ENCODE data around the gene PLAU.
"Not testable (repeated sequence)": the region's sequence is repeated elsewhere in the genome, so short reads cannot be mapped to it uniquely, and the experiment has no call there.

Gene PLAU

GRCh38 chr10:73924935-73925334 is 14.0 kb downstream of the PLAU start:
- Histone ChIP-seq H3K36me3 (ENCODE audit: control insufficient read depth in 2 of 2, insufficient read depth in 2 of 2, low read length in 2 of 2) (no peaks in the 10 kb centered on the region), H3K4me3 (ENCODE audit: low read length in 2 of 2) (no peak overlapping the region), H3K4me1 (ENCODE audit: control insufficient read depth, insufficient read depth, low read length) (no peaks in the 10 kb centered on the region), H3K27ac (ENCODE audit: low read length) (no peak overlapping the region), H3K9me3 (ENCODE audit: control insufficient read depth in 2 of 2, low read length in 2 of 2) (no peaks in the 10 kb centered on the region), H3K9ac (ENCODE audit: low read length in 2 of 2) (no peak overlapping the region), H3K27me3 (ENCODE audit: control insufficient read depth in 1 of 2, insufficient read depth in 2 of 2, low read length in 2 of 2) (no peaks in the 10 kb centered on the region)

GRCh38 chr10:73925539-73925938 is 14.6 kb downstream of the PLAU start:
- Histone ChIP-seq H3K27ac (ENCODE audit: low read length) (no peak overlapping the region), H3K4me1 (ENCODE audit: control insufficient read depth, insufficient read depth, low read length) (no peaks in the 10 kb centered on the region)

GRCh38 chr10:73926152-73926764 is 15.3 kb downstream of the PLAU start:
- H3K9me3 ChIP-seq (ENCODE audit: control insufficient read depth in 2 of 2, low read length in 2 of 2) = no peaks in the 10 kb centered on the region
- no peak overlapping the region for H3K4me3 ChIP-seq (ENCODE audit: low read length in 2 of 2)
- no peaks in the 10 kb centered on the region for H3K4me1 ChIP-seq (ENCODE audit: control insufficient read depth, insufficient read depth, low read length)
- no peak overlapping the region for H3K9ac ChIP-seq (ENCODE audit: low read length in 2 of 2)
- no peaks in the 10 kb centered on the region for H3K27me3 ChIP-seq (ENCODE audit: control insufficient read depth in 1 of 2, insufficient read depth in 2 of 2, low read length in 2 of 2)
- no peak overlapping the region for H3K27ac ChIP-seq (ENCODE audit: low read length)
- H3K36me3 ChIP-seq (ENCODE audit: control insufficient read depth in 2 of 2, insufficient read depth in 2 of 2, low read length in 2 of 2) = no peaks in the 10 kb centered on the region

More at GRCh38 chr10:73925539-73925938, 14.6 kb downstream of the PLAU start:
- Histone ChIP-seq H3K36me3 (ENCODE audit: control insufficient read depth in 2 of 2, insufficient read depth in 2 of 2, low read length in 2 of 2) (no peaks in the 10 kb centered on the region), H3K27me3 (ENCODE audit: control insufficient read depth in 1 of 2, insufficient read depth in 2 of 2, low read length in 2 of 2) (no peaks in the 10 kb centered on the region), H3K9me3 (ENCODE audit: control insufficient read depth in 2 of 2, low read length in 2 of 2) (no peaks in the 10 kb centered on the region), H3K9ac (ENCODE audit: low read length in 2 of 2) (no peak overlapping the region), H3K4me3 (ENCODE audit: low read length in 2 of 2) (no peak overlapping the region)

- not testable (repeated sequence) for H3K4me1 ChIP-seq (ENCODE audit: control insufficient read depth, insufficient read depth, low read length); H3K27me3 ChIP-seq (ENCODE audit: control insufficient read depth in 1 of 2, insufficient read depth in 2 of 2, low read length in 2 of 2); H3K4me3 ChIP-seq (ENCODE audit: low read length in 2 of 2)
Observed at GRCh38 chr10:73930630-73931327, 19.8 kb downstream of the PLAU start.

GRCh38 chr10:73931767-73932619 is 21.1 kb downstream of the PLAU start:
- Histone ChIP-seq H3K27me3 (ENCODE audit: control insufficient read depth in 1 of 2, insufficient read depth in 2 of 2, low read length in 2 of 2) (no peaks in the 10 kb centered on the region), H3K4me3 (ENCODE audit: low read length in 2 of 2) (no peak overlapping the region), H3K36me3 (ENCODE audit: control insufficient read depth in 2 of 2, insufficient read depth in 2 of 2, low read length in 2 of 2) (no peaks in the 10 kb centered on the region), H3K9ac (ENCODE audit: low read length in 2 of 2) (no peak overlapping the region), H3K9me3 (ENCODE audit: control insufficient read depth in 2 of 2, low read length in 2 of 2) (no peaks in the 10 kb centered on the region), H3K27ac (ENCODE audit: low read length) (no peak overlapping the region), H3K4me1 (ENCODE audit: control insufficient read depth, insufficient read depth, low read length) (peaks cover 3% of the 10 kb centered on the region)

More at GRCh38 chr10:73930630-73931327, 19.8 kb downstream of the PLAU start:
- H3K9ac ChIP-seq (ENCODE audit: low read length in 2 of 2); H3K9me3 ChIP-seq (ENCODE audit: control insufficient read depth in 2 of 2, low read length in 2 of 2); H3K36me3 ChIP-seq (ENCODE audit: control insufficient read depth in 2 of 2, insufficient read depth in 2 of 2, low read length in 2 of 2); H3K27ac ChIP-seq (ENCODE audit: low read length): not testable (repeated sequence)

GRCh38 chr10:73932620-73933112 is 21.7 kb downstream of the PLAU start:
- H3K36me3 ChIP-seq (ENCODE audit: control insufficient read depth in 2 of 2, insufficient read depth in 2 of 2, low read length in 2 of 2) = no peaks in the 10 kb centered on the region
- no peaks in the 10 kb centered on the region for H3K27me3 ChIP-seq (ENCODE audit: control insufficient read depth in 1 of 2, insufficient read depth in 2 of 2, low read length in 2 of 2)
- H3K4me3 ChIP-seq (ENCODE audit: low read length in 2 of 2) = no peak overlapping the region
- peaks cover 3% of the 10 kb centered on the region for H3K4me1 ChIP-seq (ENCODE audit: control insufficient read depth, insufficient read depth, low read length)
- H3K27ac ChIP-seq (ENCODE audit: low read length) = no peak overlapping the region
- no peaks in the 10 kb centered on the region for H3K9me3 ChIP-seq (ENCODE audit: control insufficient read depth in 2 of 2, low read length in 2 of 2)
- no peak overlapping the region for H3K9ac ChIP-seq (ENCODE audit: low read length in 2 of 2)

GRCh38 chr10:73934074-73934473 is 23.1 kb downstream of the PLAU start:
- Histone ChIP-seq H3K9me3 (ENCODE audit: control insufficient read depth in 2 of 2, low read length in 2 of 2) (no peaks in the 10 kb centered on the region), H3K4me1 (ENCODE audit: control insufficient read depth, insufficient read depth, low read length) (peaks cover 5% of the 10 kb centered on the region), H3K36me3 (ENCODE audit: control insufficient read depth in 2 of 2, insufficient read depth in 2 of 2, low read length in 2 of 2) (no peaks in the 10 kb centered on the region), H3K9ac (ENCODE audit: low read length in 2 of 2) (no peak overlapping the region), H3K27ac (ENCODE audit: low read length) (no peak overlapping the region), H3K4me3 (ENCODE audit: low read length in 2 of 2) (no peak overlapping the region), H3K27me3 (ENCODE audit: control insufficient read depth in 1 of 2, insufficient read depth in 2 of 2, low read length in 2 of 2) (no peaks in the 10 kb centered on the region)

- Histone ChIP-seq H3K27ac (ENCODE audit: low read length) (no peak overlapping the region), H3K27me3 (ENCODE audit: control insufficient read depth in 1 of 2, insufficient read depth in 2 of 2, low read length in 2 of 2) (no peaks in the 10 kb centered on the region), H3K4me3 (ENCODE audit: low read length in 2 of 2) (no peak overlapping the region), H3K36me3 (ENCODE audit: control insufficient read depth in 2 of 2, insufficient read depth in 2 of 2, low read length in 2 of 2) (no peaks in the 10 kb centered on the region), H3K4me1 (ENCODE audit: control insufficient read depth, insufficient read depth, low read length) (peaks cover 10% of the 10 kb centered on the region), H3K9ac (ENCODE audit: low read length in 2 of 2) (no peak overlapping the region), H3K9me3 (ENCODE audit: control insufficient read depth in 2 of 2, low read length in 2 of 2) (no peaks in the 10 kb centered on the region)
Observed at GRCh38 chr10:73935895-73936294, 25.0 kb downstream of the PLAU start.

- no peaks in the 10 kb centered on the region for H3K9me3 ChIP-seq (ENCODE audit: control insufficient read depth in 2 of 2, low read length in 2 of 2)
- H3K27me3 ChIP-seq (ENCODE audit: control insufficient read depth in 1 of 2, insufficient read depth in 2 of 2, low read length in 2 of 2) = no peaks in the 10 kb centered on the region
- H3K4me3 ChIP-seq (ENCODE audit: low read length in 2 of 2) = no peak overlapping the region
- H3K36me3 ChIP-seq (ENCODE audit: control insufficient read depth in 2 of 2, insufficient read depth in 2 of 2, low read length in 2 of 2) = no peaks in the 10 kb centered on the region
- peak overlapping the region; percentile 53 for H3K27ac ChIP-seq (ENCODE audit: low read length)
- no peak overlapping the region for H3K9ac ChIP-seq (ENCODE audit: low read length in 2 of 2)
- H3K4me1 ChIP-seq (ENCODE audit: control insufficient read depth, insufficient read depth, low read length) = peaks cover 13% of the 10 kb centered on the region
Observed at GRCh38 chr10:73937333-73938043, 26.6 kb downstream of the PLAU start.

GRCh38 chr10:73940634-73941221 is 29.8 kb downstream of the PLAU start:
- no peaks in the 10 kb centered on the region for H3K36me3 ChIP-seq (ENCODE audit: control insufficient read depth in 2 of 2, insufficient read depth in 2 of 2, low read length in 2 of 2)
- peaks cover 13% of the 10 kb centered on the region for H3K4me1 ChIP-seq (ENCODE audit: control insufficient read depth, insufficient read depth, low read length)
- no peak overlapping the region for H3K27ac ChIP-seq (ENCODE audit: low read length)
- peak overlapping the region; percentile 41 to 71 for H3K9ac ChIP-seq (ENCODE audit: low read length in 2 of 2)
- peak overlapping the region; percentile 55 to 58 for H3K4me3 ChIP-seq (ENCODE audit: low read length in 2 of 2)
- no peaks in the 10 kb centered on the region for H3K27me3 ChIP-seq (ENCODE audit: control insufficient read depth in 1 of 2, insufficient read depth in 2 of 2, low read length in 2 of 2)
- no peaks in the 10 kb centered on the region for H3K9me3 ChIP-seq (ENCODE audit: control insufficient read depth in 2 of 2, low read length in 2 of 2)
